Keratinocyte (primary cell): Measurements from ENCODE around the gene FREM1. TPM values are rescaled to one million over a fixed set of nuclear protein-coding genes. Genes with fewer than 3 reads are reported as not detected.

Source experiments
- DNase-seq: peaks from one replicate; pipeline ENCODE4 v3.0.0-alpha.2; 2011; ENCODE audit warnings: low read depth, missing footprints, low spot score
- FAIRE-seq: peaks from 2 replicates; lab custom pipeline; 2011; peaks lifted over from hg19 to GRCh38; lab: Jason Lieb, UNC
- H2AFZ ChIP-seq: 2 replicates; pipeline ENCODE4 v1.6.0; 2012; ENCODE audit warnings: low read length, control low read depth, inconsistent platforms; ENCODE audit not compliant: control insufficient read depth
- H3K27ac ChIP-seq: 2 replicates; pipeline ENCODE4 v1.5.1; 2011; ENCODE audit warnings: low read length; ENCODE audit not compliant: control insufficient read depth, insufficient read depth
- H3K27me3 ChIP-seq: 3 replicates; pipeline ENCODE4 v1.6.0; 2011; ENCODE audit warnings: low read length; ENCODE audit not compliant: control insufficient read depth, insufficient read depth; ENCODE audit errors: extremely low read depth
- H3K36me3 ChIP-seq, 2 experiments: 2 replicates in 1 of 2; 3 replicates in 1 of 2; pipeline ENCODE4 v1.5.1; 2011; ENCODE audit warnings: low read length in 2 of 2, mild to moderate bottlenecking in 1 of 2; ENCODE audit not compliant: control insufficient read depth in 2 of 2, insufficient read depth in 2 of 2; ENCODE audit errors: extremely low read depth in 1 of 2
- H3K4me1 ChIP-seq: 3 replicates; pipeline ENCODE4 v1.5.1; 2011; ENCODE audit warnings: low read length; ENCODE audit not compliant: control insufficient read depth, insufficient read depth; ENCODE audit errors: extremely low read depth
- H3K4me2 ChIP-seq: 3 replicates; pipeline ENCODE4 v1.6.0; 2011; ENCODE audit warnings: low read depth, low read length; ENCODE audit not compliant: control insufficient read depth, insufficient read depth; ENCODE audit errors: extremely low read depth
- H3K4me3 ChIP-seq, 3 experiments: fragments of 200-600 bp in 1 of 3; sonication (generic) in 1 of 3; 2 replicates in 2 of 3; 3 replicates in 1 of 3; pipeline ENCODE4 v1.5.1; 2011 to 2016; ENCODE audit warnings: low read length in 3 of 3, mild to moderate bottlenecking in 3 of 3, control low read depth in 2 of 3, inconsistent platforms in 1 of 3, low read depth in 1 of 3, mixed read lengths in 1 of 3, mixed run types in 1 of 3, moderate library complexity in 1 of 3; ENCODE audit not compliant: control insufficient read depth in 2 of 3, insufficient read depth in 2 of 3; ENCODE audit errors: extremely low read depth in 1 of 3
- H3K79me2 ChIP-seq: 2 replicates; pipeline ENCODE4 v1.6.0; 2012; ENCODE audit warnings: low read length; ENCODE audit not compliant: control insufficient read depth, insufficient read depth
- H3K9ac ChIP-seq: 3 replicates; pipeline ENCODE4 v1.6.0; 2011; ENCODE audit warnings: low read length; ENCODE audit not compliant: control insufficient read depth, insufficient read depth; ENCODE audit errors: extremely low read depth
- H3K9me1 ChIP-seq: 3 replicates; pipeline ENCODE4 v1.6.0; 2011; ENCODE audit warnings: low read length; ENCODE audit not compliant: control insufficient read depth, insufficient read depth; ENCODE audit errors: extremely low read depth
- H3K9me3 ChIP-seq: 2 replicates; pipeline ENCODE4 v1.5.1; 2012; ENCODE audit warnings: low read depth, low read length; ENCODE audit not compliant: control insufficient read depth
- H4K20me1 ChIP-seq: 3 replicates; pipeline ENCODE4 v1.6.0; 2011; ENCODE audit warnings: low read length; ENCODE audit not compliant: control insufficient read depth, insufficient read depth; ENCODE audit errors: extremely low read depth
- CTCF ChIP-seq, 3 experiments: IDR thresholded peaks in 1 of 3; conservative IDR thresholded peaks in 1 of 3; optimal IDR thresholded peaks in 1 of 3; 2 replicates in 2 of 3; 3 replicates in 1 of 3; pipeline versions ENCODE3 to v1.5.1; 2011; ENCODE audit warnings: low read length in 3 of 3, mild to moderate bottlenecking in 3 of 3, moderate library complexity in 2 of 3, control low read depth in 1 of 3, inconsistent platforms in 1 of 3; ENCODE audit not compliant: insufficient read depth in 2 of 3; ENCODE audit errors: extremely low read depth in 1 of 3
- EZH2 ChIP-seq: IDR thresholded peaks from one replicate; pipeline ENCODE4 v1.6.1; 2012; ENCODE audit warnings: inconsistent platforms, mild to moderate bottlenecking, low read length, moderate library complexity
- dilution Hi-C: fragments of 300-500 bp; cut with MboI; formaldehyde crosslinking; loops from one replicate; pipeline ENCODE4 v1.7.0; 2020; ENCODE audit warnings: low sequenced_read_pairs; ENCODE audit not compliant: extremely low pct_ligation_motif_present
- polyA plus RNA-seq, 5 experiments: library from polyadenylated mRNA; depleted of rRNA in 3 of 5; stranded (reverse) in 3 of 5; stranded (forward) in 1 of 5; unstranded in 1 of 5; fragments of >200 nt; gene quantifications; 1 replicate in 1 of 5; 2 replicates in 3 of 5; 3 replicates in 1 of 5; pipeline versions ENCODE4 v1.2.1 to v1.2.3, GENCODE V29; 2011 to 2012; ENCODE audit warnings: missing spikeins in 2 of 5, low read depth in 1 of 5, low replicate concordance in 1 of 5

FREM1 gene
- polyA plus RNA-seq, 1 donor (not counting 4 experiments of a cell fraction or from before 2014, with no cell fraction given): under 0.01 TPM

GRCh38 chr9:14935106-14935751 is 25.0 kb upstream of the FREM1 start:
- no peaks in the 10 kb centered on the region for H4K20me1 ChIP-seq
- TF ChIP-seq CTCF (optimal IDR thresholded peaks at IDR 0.05 in 1 of 3, IDR thresholded peaks at IDR 0.05 in 1 of 3, conservative IDR thresholded peaks at IDR 0.05 in 1 of 3; ENCODE audit: extremely low read depth in 1 of 3, insufficient read depth in 2 of 3, low read length in 3 of 3) (no peak), EZH2 (no peak)
- H3K36me3 ChIP-seq: no peaks in the 10 kb centered on the region
- no peak overlapping the region for H2AFZ ChIP-seq
- dilution Hi-C loops: no loop called here
- no peaks in the 10 kb centered on the region for H3K27me3 ChIP-seq
- no peak overlapping the region for H3K9ac ChIP-seq
- H3K4me3 ChIP-seq: no peak overlapping the region
- H3K27ac ChIP-seq: no peak overlapping the region
- no peaks in the 10 kb centered on the region for H3K9me3 ChIP-seq
- H3K4me2 ChIP-seq: no peak overlapping the region
- no peaks in the 10 kb centered on the region for H3K4me1 ChIP-seq
- no peak for DNase-seq
- FAIRE-seq: no peak
- H3K9me1 ChIP-seq: no peaks in the 10 kb centered on the region
- H3K79me2 ChIP-seq: no peaks in the 10 kb centered on the region

- no peak for FAIRE-seq
These were observed 22.4 kb upstream of the FREM1 start for GRCh38 chr9:14932641-14933040.

More at GRCh38 chr9:14932641-14933040, 22.4 kb upstream of the FREM1 start:
- Histone ChIP-seq H3K4me1 (no peaks in the 10 kb centered on the region), H3K27ac (no peak overlapping the region), H4K20me1 (no peaks in the 10 kb centered on the region), H3K9ac (no peak overlapping the region), H3K36me3 (no peaks in the 10 kb centered on the region), H3K9me3 (no peaks in the 10 kb centered on the region), H3K27me3 (no peaks in the 10 kb centered on the region), H3K4me3 (no peak overlapping the region), H2AFZ (no peak overlapping the region), H3K79me2 (no peaks in the 10 kb centered on the region), H3K4me2 (no peak overlapping the region), H3K9me1 (no peaks in the 10 kb centered on the region)
- no peak for TF ChIP-seq EZH2
- no peak for TF ChIP-seq CTCF (optimal IDR thresholded peaks at IDR 0.05 in 1 of 3, IDR thresholded peaks at IDR 0.05 in 1 of 3, conservative IDR thresholded peaks at IDR 0.05 in 1 of 3; ENCODE audit: extremely low read depth in 1 of 3, insufficient read depth in 2 of 3, low read length in 3 of 3)
- dilution Hi-C loops: no loop called here
- no peak for DNase-seq
